T-helper 9 cell (primary cell): ENCODE data around the gene ACTR1A.
"Not testable (repeated sequence)": the region's sequence is repeated elsewhere in the genome, so short reads cannot be mapped to it uniquely, and the experiment has no call there.

ENCODE experiments used
- DNase-seq: peaks from one replicate; pipeline ENCODE4 v3.0.0-alpha.2; 2020
- total RNA-seq, 2 donors: gene quantifications; one replicate each; lab custom pipeline; 2026; lab: John Stamatoyannopoulos, UW

Gene ACTR1A
- total RNA-seq: 65.6 to 133 reads per million in 2 donors

DNA sequence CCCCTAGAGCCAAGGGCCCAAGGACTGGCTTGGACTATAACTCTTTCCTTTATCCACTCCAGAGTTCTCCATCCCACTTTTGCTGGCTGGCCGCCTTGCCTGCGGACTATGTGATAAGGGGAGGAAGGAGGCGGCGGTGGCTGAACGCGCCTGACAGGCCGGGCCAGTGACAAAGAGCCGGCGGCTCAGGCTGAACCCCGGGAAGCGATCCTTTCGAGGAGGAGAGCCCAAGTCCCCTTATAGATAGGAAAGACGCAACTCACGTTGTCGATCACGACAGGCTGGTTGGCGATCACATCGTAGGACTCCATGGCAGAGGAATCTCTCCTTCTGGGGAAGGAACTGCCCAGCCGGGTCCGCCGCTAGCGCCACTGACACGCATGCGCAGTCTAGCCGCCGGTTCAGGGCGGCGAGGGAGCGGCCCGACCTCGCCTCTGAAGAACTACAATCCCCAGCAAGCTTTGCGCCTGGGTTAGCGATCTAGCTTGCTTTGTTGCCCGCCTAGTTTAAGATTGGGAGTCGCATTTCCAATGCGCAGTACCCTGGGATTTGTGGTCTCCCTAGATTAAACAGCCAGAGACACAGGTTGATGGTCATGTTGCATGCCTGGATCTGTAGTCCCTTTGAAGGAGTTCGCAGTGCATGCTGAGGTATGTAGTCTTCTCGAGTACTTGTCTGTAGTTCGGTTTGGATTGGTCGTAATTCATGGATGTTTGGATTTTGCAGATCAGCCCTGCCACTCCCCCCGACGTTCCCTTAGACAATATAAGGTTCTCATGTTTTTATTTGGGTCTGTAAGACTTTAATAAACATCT is at the start of gene ACTR1A:
TSS of gene ACTR1A (minus strand) at position 376 of the 815 bp plus-strand sequence. CDS start at position 311, 65 bp downstream.
- peak; percentile 92 for DNase-seq

- DNase-seq: no peak
Measured at GRCh38 chr10:102550636-102551210, 48.2 kb upstream of the ACTR1A start.

DNA sequence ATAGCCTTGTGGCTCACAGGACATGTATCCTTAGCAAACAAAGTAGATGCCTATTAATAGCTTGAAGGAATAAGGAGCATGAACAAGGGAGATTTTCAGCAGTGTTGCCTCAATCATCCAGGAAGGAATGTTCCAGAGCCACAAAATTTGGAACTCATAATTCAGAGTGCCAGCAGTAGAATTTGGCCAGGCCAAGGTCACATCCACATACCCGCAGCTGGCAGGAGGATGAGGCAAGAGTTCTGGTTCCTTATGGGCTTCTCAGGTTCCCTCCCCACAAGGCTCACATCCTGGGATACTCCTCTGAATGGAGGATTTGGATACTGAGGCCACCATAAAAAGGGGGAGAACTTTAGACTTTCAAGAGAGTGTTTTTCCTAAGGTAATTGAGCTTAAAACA is 47.0 kb upstream of the ACTR1A start:
- DNase-seq: no peak

GRCh38 chr10:102546606-102547320 is 44.3 kb upstream of the ACTR1A start:
- DNase-seq: no peak

DNA sequence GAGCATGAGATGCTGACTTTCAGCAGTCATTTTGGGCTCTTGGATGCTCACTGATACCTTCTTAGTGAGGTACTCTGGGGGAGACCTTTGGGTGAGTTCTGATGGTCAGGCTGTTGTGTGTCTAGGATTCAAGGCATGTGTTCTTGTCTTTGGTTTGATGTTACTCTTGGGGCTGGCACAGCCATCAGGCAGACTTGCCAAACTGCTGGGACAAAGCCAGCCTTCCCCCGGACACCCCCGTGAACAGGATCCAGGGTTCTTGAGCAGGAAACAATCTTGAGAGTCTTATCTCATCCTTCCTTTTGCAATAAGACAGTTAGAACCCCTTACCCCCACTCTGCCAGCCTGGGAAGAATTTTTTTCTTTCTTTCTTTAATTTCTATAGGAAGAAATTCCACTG is 43.5 kb upstream of the ACTR1A start:
- no peak for DNase-seq

DNA sequence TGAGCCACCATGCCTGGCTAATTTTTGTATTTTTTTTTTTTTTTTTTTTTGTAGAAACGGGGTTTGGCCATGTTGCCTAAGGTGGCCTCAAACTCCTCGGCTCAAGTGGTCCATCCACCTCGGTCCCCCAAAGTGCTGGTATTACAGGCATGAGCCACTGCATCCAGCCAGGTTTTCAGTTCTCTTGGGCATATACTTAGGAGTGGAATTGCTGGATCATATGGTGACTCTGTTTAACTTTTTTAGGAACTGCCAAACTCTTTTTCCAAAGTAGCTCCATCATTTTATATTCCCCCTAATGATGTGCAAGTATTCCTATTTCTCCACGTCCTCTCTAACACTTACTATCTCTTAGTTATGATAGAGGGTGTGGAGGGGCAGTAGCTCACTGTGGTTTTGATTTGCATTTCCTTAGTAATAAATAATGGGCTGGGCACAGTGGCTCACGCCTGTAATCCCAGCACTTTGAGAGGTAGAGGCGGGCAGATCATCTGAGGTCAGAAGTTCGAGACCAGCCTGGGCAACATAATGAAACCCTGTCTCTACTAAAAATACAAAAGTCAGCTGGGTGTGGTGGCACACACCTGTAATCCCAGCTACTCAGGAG is 42.9 kb upstream of the ACTR1A start:
- DNase-seq: no peak

GRCh38 chr10:102542800-102543418 is 40.4 kb upstream of the ACTR1A start:
- DNase-seq: no peak

GRCh38 chr10:102540023-102540422 is 37.5 kb upstream of the ACTR1A start:
- DNase-seq: no peak

DNA sequence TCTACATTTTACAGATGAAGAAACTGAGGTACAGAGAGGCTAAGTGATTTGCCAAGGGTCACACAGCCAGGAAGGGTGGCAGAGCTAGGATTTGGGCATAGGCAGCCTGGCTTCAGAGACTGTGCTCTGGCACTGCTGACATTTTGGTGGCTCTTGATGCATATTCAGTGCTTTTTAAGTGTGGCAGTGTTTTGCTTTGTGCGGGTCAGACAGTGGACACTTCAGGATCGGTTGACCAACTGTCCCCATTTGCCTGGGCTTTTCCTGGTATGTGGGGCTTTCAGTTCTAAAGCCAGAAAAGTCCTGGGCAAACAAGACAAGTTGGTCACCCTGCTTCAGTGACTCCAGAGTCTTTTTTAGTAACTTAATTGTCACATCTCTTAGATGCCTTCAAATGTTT is 36.3 kb upstream of the ACTR1A start:
- DNase-seq: no peak

DNA sequence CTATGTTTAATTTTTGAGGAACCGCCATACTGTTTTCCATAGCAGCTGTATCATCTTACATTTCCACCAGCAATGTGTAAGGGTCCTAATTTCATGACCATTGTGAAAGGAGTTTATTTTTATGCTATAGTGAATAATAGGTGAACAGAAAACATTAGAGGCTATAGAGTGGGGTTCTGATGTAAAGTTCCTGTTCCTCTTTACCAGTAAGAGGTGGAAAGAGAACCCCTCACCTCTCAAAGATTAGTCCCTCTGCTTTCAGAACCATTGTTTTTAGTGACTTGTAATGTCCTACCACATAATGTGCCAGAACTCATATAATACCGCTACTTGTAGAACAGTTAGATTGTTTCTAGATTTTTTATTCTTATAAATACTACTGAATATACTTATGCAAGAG is 35.4 kb upstream of the ACTR1A start:
- DNase-seq: no peak

- no peak for DNase-seq
Measured at GRCh38 chr10:102537367-102537766, 34.9 kb upstream of the ACTR1A start.

GRCh38 chr10:102535481-102536147 is 33.1 kb upstream of the ACTR1A start:
- DNase-seq: no peak

GRCh38 chr10:102534966-102535365 is 32.5 kb upstream of the ACTR1A start:
- not testable (repeated sequence) for DNase-seq

DNA sequence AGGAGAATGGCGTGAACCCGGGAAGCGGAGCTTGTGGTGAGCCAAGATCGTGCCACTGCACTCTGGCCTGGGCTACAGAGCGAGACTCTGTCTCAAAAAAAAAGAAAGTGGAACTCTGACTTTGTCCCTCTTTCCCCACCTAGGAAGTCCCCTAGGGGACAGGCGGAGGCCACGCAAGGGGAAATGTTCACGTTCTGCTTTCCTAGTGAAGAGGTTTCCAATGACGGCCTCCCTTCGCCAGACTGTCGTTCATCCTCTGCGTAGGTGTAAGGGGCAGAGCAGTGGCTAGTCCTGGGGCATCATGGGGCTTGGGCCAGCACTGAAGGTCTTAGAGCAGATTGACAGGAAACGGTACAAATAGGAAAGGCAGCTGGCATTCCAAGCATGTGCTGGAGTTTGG is 31.8 kb upstream of the ACTR1A start:
- no peak for DNase-seq

DNA sequence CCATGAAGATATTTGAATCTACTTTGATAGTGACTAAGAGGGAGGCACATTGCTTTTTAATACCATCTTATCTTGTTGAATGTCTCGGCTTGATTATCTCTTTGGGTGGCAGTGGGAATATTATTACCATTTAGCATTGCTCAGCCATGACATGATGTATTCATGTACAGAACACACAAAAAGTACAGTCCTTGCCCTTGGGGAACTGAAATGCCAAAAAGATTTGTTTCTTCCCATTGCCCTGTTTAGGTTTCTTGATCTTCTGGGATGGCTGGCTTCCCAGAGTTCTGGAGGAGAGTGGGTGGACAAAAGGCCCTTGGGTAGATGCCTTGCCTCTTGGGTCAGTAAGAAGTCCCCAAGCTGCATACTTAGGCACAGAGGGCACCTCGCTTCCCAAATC is 25.0 kb upstream of the ACTR1A start:
- DNase-seq: no peak

- DNase-seq: no peak
Measured at GRCh38 chr10:102524746-102525145, 22.2 kb upstream of the ACTR1A start.

GRCh38 chr10:102523250-102524029 is 20.9 kb upstream of the ACTR1A start:
- no peak for DNase-seq

DNA sequence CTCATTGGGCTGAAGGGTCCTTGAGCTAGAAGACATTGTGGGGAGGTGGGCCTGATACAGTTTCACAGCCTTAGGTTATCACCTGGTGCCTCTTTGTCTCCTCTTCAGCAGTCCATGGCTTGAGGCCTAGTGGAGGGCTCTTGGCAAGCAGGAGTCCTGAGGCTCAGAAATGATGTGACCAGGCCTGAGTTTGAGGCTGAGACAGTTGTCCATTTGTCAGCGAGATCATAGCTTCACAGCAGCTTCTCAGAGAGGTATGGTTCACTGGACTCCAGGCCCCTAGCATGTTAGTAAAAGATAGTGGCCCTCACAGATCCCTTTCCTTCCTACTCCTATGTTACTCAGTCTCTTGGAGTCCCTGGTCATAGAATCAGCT is 20.4 kb upstream of the ACTR1A start:
- no peak for DNase-seq

DNA sequence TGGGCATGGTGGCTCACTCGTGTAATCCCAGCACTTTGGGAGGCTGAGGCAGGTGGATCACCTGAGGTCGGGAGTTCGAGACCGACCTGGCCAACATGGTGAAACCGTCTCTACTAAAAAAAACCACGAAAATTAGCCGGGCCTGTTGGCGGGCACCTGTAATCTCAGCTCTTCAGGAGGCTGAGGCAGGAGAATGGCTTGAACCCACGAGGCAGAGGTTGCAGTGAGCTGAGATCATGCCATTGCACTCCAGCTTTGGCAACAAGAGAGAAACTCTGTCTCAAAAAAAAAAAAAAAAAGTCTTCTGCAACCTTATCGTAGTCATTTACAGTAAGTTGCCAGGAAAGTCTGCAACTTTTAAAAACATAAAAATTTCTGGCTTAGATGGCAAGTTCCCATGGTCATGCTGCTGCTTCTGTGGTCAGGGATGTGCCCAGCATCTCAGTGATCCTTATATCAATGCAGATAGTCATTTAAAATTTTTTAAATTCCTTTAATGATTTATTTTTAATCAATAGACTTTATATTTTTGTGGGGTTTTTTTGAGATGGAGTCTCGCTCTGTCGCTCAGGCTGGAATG is 16.8 kb upstream of the ACTR1A start:
- DNase-seq: no peak

GRCh38 chr10:102517553-102517952 is 15.0 kb upstream of the ACTR1A start:
- DNase-seq: no peak

DNA sequence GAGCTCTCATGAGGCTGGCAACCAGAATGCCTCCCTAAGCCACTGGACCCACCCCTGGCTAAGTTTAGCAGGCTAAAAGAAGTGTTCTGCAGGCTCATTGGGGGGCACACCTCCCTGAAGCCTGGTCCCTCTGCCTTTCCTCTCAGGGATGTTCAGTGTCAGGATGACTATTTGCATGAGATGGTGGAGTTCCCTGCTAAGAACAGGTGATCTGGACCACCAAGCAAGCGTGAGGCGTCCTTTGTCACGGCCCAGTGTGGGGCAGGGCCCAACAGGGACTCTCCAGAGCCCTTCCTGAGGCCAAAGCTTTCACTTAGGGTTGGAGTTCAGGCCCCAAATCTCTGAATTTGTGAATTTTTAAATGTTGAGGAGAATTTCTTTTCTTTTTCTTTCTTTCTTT is 13.2 kb upstream of the ACTR1A start:
- DNase-seq: no peak
